ENCODE results near the gene MGRN1.

MGRN1 gene

GRCh38 chr16:4614571-4615383 lies 9.8 kb upstream of the MGRN1 start, which contains the start of gene UBALD1 (continued):
- TF ChIP-seq ZNF701 (tag by site-specific recombination; IDR thresholded peaks at IDR 0.05) (no peak), ZNF18 (tag by site-specific recombination; IDR thresholded peaks at IDR 0.05) (no peak), TRIM28 (IDR thresholded peaks at IDR 0.05; ENCODE audit: borderline replicate concordance, low read length) (no peak), ZNF112 (tag by site-specific recombination; IDR thresholded peaks at IDR 0.05) (no peak), ZNF416 (tag by site-specific recombination; IDR thresholded peaks at IDR 0.05) (no peak), WT1 (tag by site-specific recombination; IDR thresholded peaks at IDR 0.05) (no peak), YY1 (tag by site-specific recombination; IDR thresholded peaks at IDR 0.05) (peak; percentile 88), PATZ1 (tag by site-specific recombination; IDR thresholded peaks at IDR 0.05) (peak; percentile 96), ZEB2 (tag by site-specific recombination; IDR thresholded peaks at IDR 0.05) (peak; percentile 95), ZNF791 (tag by site-specific recombination; IDR thresholded peaks at IDR 0.05) (no peak), ZNF175 (tag by site-specific recombination; IDR thresholded peaks at IDR 0.05) (no peak), ZBTB44 (tag by site-specific recombination; IDR thresholded peaks at IDR 0.05) (peak; percentile 59; the same call in 1 of the 2 replicates), ZNF26 (tag by site-specific recombination; IDR thresholded peaks at IDR 0.05) (no peak), BCL6B (tag by site-specific recombination; IDR thresholded peaks at IDR 0.05) (no peak), ZBTB7A (tag by site-specific recombination; IDR thresholded peaks at IDR 0.05; ENCODE audit: low read depth) (0 out of 2 replicates have a peak, but pooled peaks have one; percentile 45), ZNF677 (tag by site-specific recombination; IDR thresholded peaks at IDR 0.05) (no peak), GLIS1 (tag by site-specific recombination; IDR thresholded peaks at IDR 0.05) (peak; percentile 96), PRDM2 (tag by site-specific recombination; IDR thresholded peaks at IDR 0.05; ENCODE audit: borderline replicate concordance) (no peak), ZNF580 (tag by site-specific recombination; IDR thresholded peaks at IDR 0.05) (no peak), ZNF600 (tag by site-specific recombination; IDR thresholded peaks at IDR 0.05) (peak; percentile 84), ZNF10 (tag by site-specific recombination; IDR thresholded peaks at IDR 0.05) (no peak)
